ENCODE data around the gene CEMIP.

CEMIP gene

GRCh38 chr15:80885016-80885579, 105.9 kb downstream of the CEMIP start:
- TF ChIP-seq CTCF (IDR thresholded peaks at IDR 0.05; ENCODE audit: low read depth, low read length, missing control alignments) = no peak
- no peak for DNase-seq (ENCODE audit: low read depth)
- no peak overlapping the region for H3K4me3 ChIP-seq (ENCODE audit: low read depth, low read length)

GRCh38 chr15:80887148-80887547, 108.0 kb downstream of the CEMIP start:
- no peak for TF ChIP-seq CTCF (IDR thresholded peaks at IDR 0.05; ENCODE audit: low read depth, low read length, missing control alignments)
- H3K4me3 ChIP-seq (ENCODE audit: low read depth, low read length) = no peak overlapping the region
- no peak for DNase-seq (ENCODE audit: low read depth)

- DNase-seq (ENCODE audit: low read depth) = no peak
- H3K4me3 ChIP-seq (ENCODE audit: low read depth, low read length) = no peak overlapping the region
- no peak for TF ChIP-seq CTCF (IDR thresholded peaks at IDR 0.05; ENCODE audit: low read depth, low read length, missing control alignments)
Observed at GRCh38 chr15:80888846-80889245, 109.7 kb downstream of the CEMIP start.

GRCh38 chr15:80890341-80891005, 111.3 kb downstream of the CEMIP start:
- H3K4me3 ChIP-seq (ENCODE audit: low read depth, low read length) = no peak overlapping the region
- TF ChIP-seq CTCF (IDR thresholded peaks at IDR 0.05; ENCODE audit: low read depth, low read length, missing control alignments) = no peak
- DNase-seq (ENCODE audit: low read depth) = no peak

- no peak for DNase-seq (ENCODE audit: low read depth)
- TF ChIP-seq CTCF (IDR thresholded peaks at IDR 0.05; ENCODE audit: low read depth, low read length, missing control alignments) = no peak
- no peak overlapping the region for H3K4me3 ChIP-seq (ENCODE audit: low read depth, low read length)
Observed at GRCh38 chr15:80891006-80891405, 111.8 kb downstream of the CEMIP start.

- no peak overlapping the region for H3K4me3 ChIP-seq (ENCODE audit: low read depth, low read length)
- TF ChIP-seq CTCF (IDR thresholded peaks at IDR 0.05; ENCODE audit: low read depth, low read length, missing control alignments) = no peak
- no peak for DNase-seq (ENCODE audit: low read depth)
Observed at GRCh38 chr15:80892414-80892813, 113.2 kb downstream of the CEMIP start.

- no peak overlapping the region for H3K4me3 ChIP-seq (ENCODE audit: low read depth, low read length)
- DNase-seq (ENCODE audit: low read depth) = no peak
- no peak for TF ChIP-seq CTCF (IDR thresholded peaks at IDR 0.05; ENCODE audit: low read depth, low read length, missing control alignments)
Observed at GRCh38 chr15:80893777-80894176, 114.6 kb downstream of the CEMIP start.
